Activated naive CD4-positive, alpha-beta T cell treated with anti-CD3 and anti-CD28 coated beads, Interleukin-2, amount 10 ng/mL, durations not matched to agents 7 days and 5 days (primary cell): Measurements from ENCODE around the gene MRPL11.
"Not testable (repeated sequence)": the region's sequence is repeated elsewhere in the genome, so short reads cannot be mapped to it uniquely, and the experiment has no call there.

Experiments used
- CTCF ChIA-PET: fragments of 350-600 bp; sonication (Branson Sonifier 250); formaldehyde crosslinking; loops from one replicate; lab custom pipeline; 2021; ENCODE audit warnings: antibody characterized with exemption; lab: Charles Lee
- DNase-seq: peaks from one replicate; pipeline ENCODE4 v3.0.0-alpha.2; 2020
- H3K27ac Mint-ChIP-seq: one replicate; pipeline ENCODE4 v1.8.0; 2021; ENCODE audit warnings: mild to moderate bottlenecking, moderate library complexity, mixed read lengths
- H3K27me3 Mint-ChIP-seq: one replicate; pipeline ENCODE4 v1.8.0; 2021; ENCODE audit warnings: mild to moderate bottlenecking, mixed read lengths
- H3K36me3 Mint-ChIP-seq: one replicate; pipeline ENCODE4 v1.8.0; 2021; ENCODE audit warnings: mixed read lengths
- H3K4me1 Mint-ChIP-seq: one replicate; pipeline ENCODE4 v1.8.0; 2021; ENCODE audit warnings: mixed read lengths
- H3K4me3 Mint-ChIP-seq: one replicate; pipeline ENCODE4 v1.8.0; 2021; ENCODE audit warnings: mild to moderate bottlenecking, moderate library complexity, mixed read lengths
- H3K9me3 Mint-ChIP-seq: one replicate; pipeline ENCODE4 v1.8.0; 2021; ENCODE audit warnings: mixed read lengths

The MRPL11 gene

GRCh38 chr11:66473167-66473566 lies 34.5 kb upstream of the MRPL11 start:
- H3K4me3 Mint-ChIP-seq, result no peak overlapping the region
- no peaks in the 10 kb centered on the region for H3K9me3 Mint-ChIP-seq
- no peak for DNase-seq
- H3K36me3 Mint-ChIP-seq, result peaks cover 5% of the 10 kb centered on the region
- H3K27ac Mint-ChIP-seq, result no peak overlapping the region
- H3K4me1 Mint-ChIP-seq, result peaks cover 7% of the 10 kb centered on the region
- H3K27me3 Mint-ChIP-seq, result no peaks in the 10 kb centered on the region
- CTCF ChIA-PET, result no interaction called here

- CTCF ChIA-PET, result no interaction called here
- DNase-seq, result no peak
- Mint-ChIP-seq H3K36me3 (peaks cover 5% of the 10 kb centered on the region), H3K4me3 (no peak overlapping the region), H3K4me1 (peaks cover 14% of the 10 kb centered on the region), H3K27me3 (no peaks in the 10 kb centered on the region), H3K9me3 (no peaks in the 10 kb centered on the region), H3K27ac (no peak overlapping the region)
Measured at GRCh38 chr11:66472054-66472453, 33.4 kb upstream of the MRPL11 start.

- CTCF ChIA-PET, result interaction anchor here (0.8 to 1.1 kb wide), 2 partner anchors 12 to 32 kb away, joined by 4 to 5 read pairs; partner anchors contain the start of gene MRPL11
- Mint-ChIP-seq H3K27me3 (peaks cover 5% of the 10 kb centered on the region), H3K36me3 (peaks cover 3% of the 10 kb centered on the region), H3K4me3 (no peak overlapping the region), H3K9me3 (no peaks in the 10 kb centered on the region), H3K27ac (no peak overlapping the region), H3K4me1 (peaks cover 18% of the 10 kb centered on the region)
- DNase-seq, result no peak
Measured at GRCh38 chr11:66471142-66471541, 32.5 kb upstream of the MRPL11 start.

DNA sequence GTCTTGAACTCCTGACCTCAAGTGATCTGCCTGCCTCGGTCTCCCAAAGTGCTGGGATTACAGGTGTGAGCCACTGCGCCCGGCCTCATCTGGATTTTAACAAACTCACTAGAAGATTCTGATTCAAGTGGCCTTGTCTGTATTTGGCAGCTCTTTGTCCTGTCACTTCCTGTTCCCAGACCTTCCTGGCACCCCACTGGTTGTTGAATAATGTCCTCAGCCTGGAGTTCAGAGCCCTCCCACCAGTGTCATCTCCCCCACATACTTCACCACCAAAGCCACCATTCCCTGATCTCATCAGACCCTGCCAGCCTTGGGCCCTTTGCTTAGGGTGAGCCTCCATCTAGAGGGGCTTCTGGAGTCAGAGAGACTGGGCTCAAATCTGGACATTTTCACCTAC lies 31.4 kb upstream of the MRPL11 start:
- no peak for DNase-seq
- peaks cover 3% of the 10 kb centered on the region for H3K36me3 Mint-ChIP-seq
- H3K4me3 Mint-ChIP-seq, result no peak overlapping the region
- no peaks in the 10 kb centered on the region for H3K9me3 Mint-ChIP-seq
- H3K4me1 Mint-ChIP-seq, result peaks cover 26% of the 10 kb centered on the region
- H3K27me3 Mint-ChIP-seq, result peaks cover 6% of the 10 kb centered on the region
- no peak overlapping the region for H3K27ac Mint-ChIP-seq
- CTCF ChIA-PET, result interaction anchor here (1.1 kb wide), 1 partner anchor 31 kb away, joined by 4 read pairs; the partner anchor contains the start of gene MRPL11

- no peak overlapping the region for H3K4me3 Mint-ChIP-seq
- peaks cover 26% of the 10 kb centered on the region for H3K4me1 Mint-ChIP-seq
- H3K27me3 Mint-ChIP-seq, result peaks cover 6% of the 10 kb centered on the region
- CTCF ChIA-PET, result interaction anchor here (0.6 to 1.1 kb wide), 2 partner anchors 30 to 60 kb away, joined by 3 to 4 read pairs; partner anchors contain the start of gene MRPL11
- no peak overlapping the region for H3K27ac Mint-ChIP-seq
- no peak for DNase-seq
- H3K36me3 Mint-ChIP-seq, result peaks cover 3% of the 10 kb centered on the region
- H3K9me3 Mint-ChIP-seq, result no peaks in the 10 kb centered on the region
Measured at GRCh38 chr11:66469441-66469840, 30.8 kb upstream of the MRPL11 start.

DNA sequence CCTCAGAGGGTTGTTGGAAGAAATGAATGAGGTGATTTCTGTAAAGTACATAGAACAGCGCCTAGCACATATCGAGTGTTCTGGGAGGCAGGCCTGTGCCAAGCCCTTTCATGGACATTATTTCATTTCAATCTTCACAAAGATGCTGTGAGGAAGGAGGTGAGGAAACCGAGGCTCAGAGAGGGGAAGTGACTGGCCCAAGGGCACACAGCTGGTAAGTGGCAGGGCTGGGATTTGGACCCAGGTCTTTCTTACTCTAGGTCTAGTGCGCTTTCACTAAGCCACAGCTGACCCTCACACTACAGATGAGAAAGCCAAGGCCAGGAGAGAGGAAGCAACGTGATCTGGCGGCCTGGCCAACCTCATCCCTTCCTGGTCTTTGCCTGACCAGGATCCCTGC lies 30.0 kb upstream of the MRPL11 start:
- no peak for DNase-seq
- Mint-ChIP-seq H3K4me3 (peak overlapping the region; percentile 83), H3K4me1 (peaks cover 26% of the 10 kb centered on the region), H3K9me3 (no peaks in the 10 kb centered on the region), H3K27me3 (peaks cover 6% of the 10 kb centered on the region), H3K27ac (no peak overlapping the region), H3K36me3 (peaks cover 3% of the 10 kb centered on the region)
- CTCF ChIA-PET, result interaction anchor here (1.1 to 1.7 kb wide), 2 partner anchors 30 to 47 kb away, joined by 4 read pairs; partner anchors contain the start of genes MRPL11 and NPAS4

- no peak overlapping the region for H3K27ac Mint-ChIP-seq
- peaks cover 34% of the 10 kb centered on the region for H3K4me1 Mint-ChIP-seq
- H3K27me3 Mint-ChIP-seq, result peaks cover 6% of the 10 kb centered on the region
- H3K9me3 Mint-ChIP-seq, result peaks cover 5% of the 10 kb centered on the region
- CTCF ChIA-PET, result interaction anchor here (0.9 to 1.7 kb wide), 2 partner anchors 11 to 46 kb away, joined by 4 read pairs; partner anchors contain the start of gene NPAS4
- H3K4me3 Mint-ChIP-seq, result peak overlapping the region; percentile 83
- peak; percentile 53 for DNase-seq
- H3K36me3 Mint-ChIP-seq, result peaks cover 8% of the 10 kb centered on the region
Measured at GRCh38 chr11:66467756-66468155, 29.1 kb upstream of the MRPL11 start.

- Mint-ChIP-seq H3K27ac (peak overlapping the region; percentile 7), H3K36me3 (peaks cover 11% of the 10 kb centered on the region), H3K4me1 (peaks cover 40% of the 10 kb centered on the region), H3K4me3 (peak overlapping the region; percentile 83), H3K9me3 (peaks cover 8% of the 10 kb centered on the region), H3K27me3 (peaks cover 6% of the 10 kb centered on the region)
- no peak for DNase-seq
- CTCF ChIA-PET, result interaction anchor here (0.9 to 1.7 kb wide), 4 partner anchors 12 to 82 kb away, joined by 3 to 4 read pairs (median 4); partner anchors contain the start of gene NPAS4
Measured at GRCh38 chr11:66467034-66467659, 28.5 kb upstream of the MRPL11 start.

DNA sequence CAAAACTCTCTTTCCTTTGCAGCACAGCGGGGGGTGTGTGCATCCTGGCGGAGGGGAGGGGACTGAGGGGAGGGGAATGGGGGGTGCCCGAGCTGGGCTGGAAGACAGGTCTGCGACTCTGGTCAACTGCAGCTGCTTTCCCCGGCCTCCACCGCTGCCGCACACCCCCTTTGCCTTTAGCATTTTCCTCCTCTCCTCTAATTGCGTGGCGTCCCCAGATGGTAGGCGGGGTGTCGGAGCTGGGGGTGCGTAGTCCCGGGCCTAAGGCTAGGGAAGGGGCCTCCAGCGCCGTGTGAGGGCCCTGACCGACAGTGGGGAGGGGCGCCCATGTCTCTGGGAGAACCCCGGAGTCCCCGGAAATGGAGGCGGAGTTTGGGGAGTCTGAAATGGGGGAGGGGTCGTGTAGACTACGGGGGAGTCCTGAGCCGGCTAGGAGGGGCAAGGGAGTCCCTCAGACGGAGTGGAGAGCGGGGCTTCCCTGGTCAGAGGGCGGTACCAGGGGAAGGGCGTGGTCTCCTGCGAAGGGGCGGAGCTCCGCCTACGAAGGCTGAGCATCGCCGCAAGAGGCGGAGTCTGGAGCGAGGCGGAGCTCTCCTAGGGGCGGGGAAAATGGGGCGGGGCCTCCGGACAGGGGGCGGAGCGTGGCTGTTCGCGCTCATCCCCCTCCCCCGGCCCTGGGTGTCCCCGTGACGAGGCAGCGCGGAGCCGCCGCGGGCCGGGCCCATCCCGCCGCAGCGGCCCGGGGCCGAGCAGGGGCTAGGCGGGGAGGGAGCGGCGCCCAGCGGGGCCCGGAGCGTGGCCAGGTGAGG lies 27.8 kb upstream of the MRPL11 start, which contains the start of gene PELI3:
Gene PELI3, plus strand, starts transcription at position 681 of the 809 bp plus-strand sequence. CDS start 1,224 bp downstream, outside the sequence.
- Mint-ChIP-seq H3K27ac (peak within 1 kb of the TSS; percentile 80), H3K36me3 (peaks cover 11% of the 10 kb centered on the region), H3K4me1 (peaks cover 48% of the 10 kb centered on the region), H3K4me3 (peak within 1 kb of the TSS; percentile 83), H3K9me3 (peaks cover 10% of the 10 kb centered on the region), H3K27me3 (peaks cover 6% of the 10 kb centered on the region)
- CTCF ChIA-PET, result interaction anchor here (0.9 to 1.3 kb wide), 3 partner anchors 12 to 81 kb away, joined by 3 to 4 read pairs (median 3); no protein-coding TSS in a partner anchor
- peak; percentile 95 for DNase-seq

GRCh38 chr11:66465373-66466224 lies 27.0 kb upstream of the MRPL11 start:
- H3K9me3 Mint-ChIP-seq, result peaks cover 13% of the 10 kb centered on the region
- peak overlapping the region; percentile 79 for H3K4me3 Mint-ChIP-seq
- CTCF ChIA-PET, result interaction anchor here (1.0 to 1.3 kb wide), 2 partner anchors 57 to 80 kb away, joined by 3 to 4 read pairs; no protein-coding TSS in a partner anchor
- H3K36me3 Mint-ChIP-seq, result peaks cover 9% of the 10 kb centered on the region
- H3K27ac Mint-ChIP-seq, result no peak overlapping the region
- H3K4me1 Mint-ChIP-seq, result peaks cover 48% of the 10 kb centered on the region
- peaks cover 6% of the 10 kb centered on the region for H3K27me3 Mint-ChIP-seq
- no peak for DNase-seq

DNA sequence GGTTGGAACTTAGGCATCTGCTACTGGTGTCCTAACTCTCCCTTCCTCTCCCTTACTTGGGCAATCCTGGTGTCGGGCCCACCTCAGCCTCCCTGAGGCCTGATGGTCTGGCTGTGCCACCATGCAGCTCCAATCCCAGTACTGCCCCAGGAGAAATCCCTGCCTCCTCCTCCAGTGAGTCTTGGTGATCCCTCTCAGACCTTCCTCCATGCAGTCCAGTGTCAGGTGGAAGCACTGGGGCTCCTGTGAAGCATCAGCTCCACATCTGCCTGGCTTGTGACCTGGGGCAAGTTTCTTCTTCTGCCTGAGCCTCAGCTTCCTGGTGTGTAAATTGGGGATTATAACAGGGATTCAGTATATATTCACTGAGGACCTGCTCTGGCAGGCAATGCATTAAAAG lies 26.3 kb upstream of the MRPL11 start:
- H3K36me3 Mint-ChIP-seq, result peaks cover 7% of the 10 kb centered on the region
- CTCF ChIA-PET, result no interaction called here
- H3K4me3 Mint-ChIP-seq, result no peak overlapping the region
- peaks cover 48% of the 10 kb centered on the region for H3K4me1 Mint-ChIP-seq
- H3K9me3 Mint-ChIP-seq, result peaks cover 13% of the 10 kb centered on the region
- H3K27me3 Mint-ChIP-seq, result peaks cover 6% of the 10 kb centered on the region
- no peak for DNase-seq
- H3K27ac Mint-ChIP-seq, result no peak overlapping the region

GRCh38 chr11:66464116-66464515 lies 25.5 kb upstream of the MRPL11 start:
- CTCF ChIA-PET, DNase-seq, H3K27ac Mint-ChIP-seq, H3K4me3 Mint-ChIP-seq, H3K27me3 Mint-ChIP-seq, H3K36me3 Mint-ChIP-seq: not testable (repeated sequence)
- Mint-ChIP-seq H3K4me1 (peaks cover 48% of the 10 kb centered on the region), H3K9me3 (peaks cover 13% of the 10 kb centered on the region)

GRCh38 chr11:66462911-66463310 lies 24.3 kb upstream of the MRPL11 start:
- Mint-ChIP-seq H3K27me3 (peaks cover 6% of the 10 kb centered on the region), H3K36me3 (peaks cover 7% of the 10 kb centered on the region), H3K4me1 (peaks cover 41% of the 10 kb centered on the region), H3K9me3 (peaks cover 13% of the 10 kb centered on the region), H3K27ac (no peak overlapping the region), H3K4me3 (no peak overlapping the region)
- CTCF ChIA-PET, result no interaction called here
- no peak for DNase-seq
